Stomach smooth muscle (tissue), 2 donors: ENCODE results near the gene NMU.

Experiments
- H3K27ac ChIP-seq: one replicate; pipeline ENCODE4 v1.7.0; 2013; ENCODE audit warnings: mild to moderate bottlenecking, low read length, inconsistent platforms
- H3K27me3 ChIP-seq, 2 donors: one replicate each; pipeline ENCODE4 v1.7.0; 2013; ENCODE audit warnings: low read length in 2 of 2; ENCODE audit not compliant: insufficient read depth in 2 of 2, control insufficient read depth in 1 of 2
- H3K36me3 ChIP-seq, 2 donors: one replicate each; pipeline ENCODE4 v1.7.0; 2013; ENCODE audit warnings: low read length in 2 of 2; ENCODE audit not compliant: control insufficient read depth in 2 of 2, insufficient read depth in 2 of 2
- H3K4me1 ChIP-seq: one replicate; pipeline ENCODE4 v1.7.0; 2013; ENCODE audit warnings: low read length; ENCODE audit not compliant: control insufficient read depth, insufficient read depth
- H3K4me3 ChIP-seq, 2 donors: one replicate each; pipeline ENCODE4 v1.7.0; 2013; ENCODE audit warnings: low read length in 2 of 2
- H3K9ac ChIP-seq, 2 donors: one replicate each; pipeline ENCODE4 v1.7.0; 2013; ENCODE audit warnings: low read length in 2 of 2, mild to moderate bottlenecking in 1 of 2
- H3K9me3 ChIP-seq, 2 donors: one replicate each; pipeline ENCODE4 v1.7.0; 2013; ENCODE audit warnings: low read length in 2 of 2; ENCODE audit not compliant: control insufficient read depth in 2 of 2
- donor health status: healthy.
- donor health status: Pancreatic carcinoma.

NMU gene

DNA sequence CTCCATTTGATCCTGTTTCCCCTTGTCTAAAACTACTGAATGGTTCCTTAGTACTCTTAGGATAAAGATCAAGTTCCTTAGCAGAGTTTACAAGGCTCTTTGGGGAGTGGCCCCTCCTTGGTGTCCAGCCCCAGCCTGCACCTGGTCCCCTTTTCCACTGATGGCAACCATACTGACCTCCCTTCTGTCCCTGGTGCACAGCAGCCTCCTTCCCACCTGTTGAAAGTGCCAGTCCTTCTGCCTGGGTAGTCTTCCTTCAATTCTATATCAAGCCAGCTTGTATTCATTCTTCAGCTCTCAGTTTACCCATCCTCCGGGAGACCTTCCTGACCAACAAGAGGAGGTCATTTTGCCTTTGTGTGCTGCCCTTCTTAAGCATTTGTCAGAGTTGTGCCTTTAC, 30.4 kb upstream of the NMU start:
- no peaks in the 10 kb centered on the region for H3K9me3 ChIP-seq
- H3K27me3 ChIP-seq, result no peaks in the 10 kb centered on the region
- no peaks in the 10 kb centered on the region for H3K36me3 ChIP-seq
- no peak overlapping the region for H3K9ac ChIP-seq
- no peak overlapping the region for H3K27ac ChIP-seq
- no peak overlapping the region for H3K4me3 ChIP-seq
- no peaks in the 10 kb centered on the region for H3K4me1 ChIP-seq

DNA sequence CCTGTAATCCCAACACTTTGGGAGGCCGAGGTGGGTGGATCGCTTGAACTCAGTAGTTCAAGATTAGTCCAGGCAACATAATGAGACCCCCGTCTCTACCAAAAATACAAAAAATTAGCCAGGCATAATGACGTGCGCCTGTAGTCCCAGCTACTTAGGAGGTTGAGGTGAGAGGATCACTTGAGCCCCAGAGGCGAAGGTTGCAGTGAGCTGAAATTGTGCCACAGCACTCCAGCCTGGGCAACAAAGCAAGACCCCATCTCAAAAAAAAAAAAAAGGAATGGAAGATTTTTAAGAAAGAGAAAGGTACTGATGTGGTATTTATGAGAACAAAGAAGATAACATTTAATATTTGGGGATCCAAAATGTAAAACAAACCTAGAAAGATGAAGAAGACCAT, 27.0 kb upstream of the NMU start:
- no peaks in the 10 kb centered on the region for H3K27me3 ChIP-seq
- no peak overlapping the region for H3K4me3 ChIP-seq
- no peak overlapping the region for H3K27ac ChIP-seq
- no peaks in the 10 kb centered on the region for H3K9me3 ChIP-seq
- no peaks in the 10 kb centered on the region for H3K4me1 ChIP-seq
- H3K36me3 ChIP-seq, result no peaks in the 10 kb centered on the region
- H3K9ac ChIP-seq, result no peak overlapping the region

- H3K9ac ChIP-seq, result no peak overlapping the region
- H3K9me3 ChIP-seq, result no peaks in the 10 kb centered on the region
- H3K27me3 ChIP-seq, result no peaks in the 10 kb centered on the region
- no peaks in the 10 kb centered on the region for H3K36me3 ChIP-seq
- H3K4me1 ChIP-seq, result no peaks in the 10 kb centered on the region
- no peak overlapping the region for H3K4me3 ChIP-seq
- no peak overlapping the region for H3K27ac ChIP-seq
Observed at GRCh38 chr4:55661398-55662056, 25.4 kb upstream of the NMU start.

GRCh38 chr4:55658657-55659056, 22.6 kb upstream of the NMU start:
- no peaks in the 10 kb centered on the region for H3K36me3 ChIP-seq
- no peaks in the 10 kb centered on the region for H3K4me1 ChIP-seq
- H3K9ac ChIP-seq, result no peak overlapping the region
- H3K27ac ChIP-seq, result no peak overlapping the region
- H3K4me3 ChIP-seq, result no peak overlapping the region
- H3K9me3 ChIP-seq, result no peaks in the 10 kb centered on the region
- H3K27me3 ChIP-seq, result no peaks in the 10 kb centered on the region

GRCh38 chr4:55654131-55654530, 18.0 kb upstream of the NMU start:
- H3K27me3 ChIP-seq, result no peaks in the 10 kb centered on the region
- H3K27ac ChIP-seq, result no peak overlapping the region
- H3K9ac ChIP-seq, result no peak overlapping the region
- H3K4me1 ChIP-seq, result no peaks in the 10 kb centered on the region
- no peak overlapping the region for H3K4me3 ChIP-seq
- H3K36me3 ChIP-seq, result no peaks in the 10 kb centered on the region
- H3K9me3 ChIP-seq, result no peaks in the 10 kb centered on the region

- Histone ChIP-seq H3K9ac (no peak overlapping the region), H3K27me3 (no peaks in the 10 kb centered on the region), H3K4me3 (no peak overlapping the region), H3K36me3 (no peaks in the 10 kb centered on the region), H3K9me3 (no peaks in the 10 kb centered on the region), H3K4me1 (no peaks in the 10 kb centered on the region), H3K27ac (no peak overlapping the region)
Observed at GRCh38 chr4:55650483-55650882, 14.4 kb upstream of the NMU start.

DNA sequence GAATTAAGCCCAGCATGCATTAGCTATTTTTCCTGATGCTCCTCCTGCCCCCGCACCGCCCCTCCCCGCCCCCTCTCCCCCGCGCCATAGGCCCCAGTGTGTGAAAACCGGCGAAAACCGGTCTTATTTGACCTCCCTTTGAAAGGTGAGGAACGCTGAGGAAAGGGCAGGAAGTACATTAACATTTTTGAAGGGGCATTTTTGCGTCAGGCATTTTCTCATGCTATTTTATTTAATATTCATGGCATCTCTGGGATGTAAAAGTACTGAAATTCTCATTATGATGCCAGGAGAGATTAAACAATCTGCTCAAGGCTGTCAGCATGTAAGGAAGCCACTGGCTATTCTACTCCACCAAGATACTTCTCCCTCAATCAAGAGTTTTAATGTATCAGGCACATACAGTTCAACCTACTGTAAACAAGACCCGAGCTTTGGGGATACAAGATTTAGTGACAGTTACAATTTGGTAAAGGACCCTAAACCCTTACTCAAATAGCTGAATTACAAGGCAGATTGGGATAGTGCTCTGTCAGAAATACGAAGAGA, 1.2 kb upstream of the NMU start:
- H3K27me3 ChIP-seq, result peaks cover 20 to 41% of the 10 kb centered on the region in 2 donors
- H3K9me3 ChIP-seq, result no peaks in the 10 kb centered on the region

DNA sequence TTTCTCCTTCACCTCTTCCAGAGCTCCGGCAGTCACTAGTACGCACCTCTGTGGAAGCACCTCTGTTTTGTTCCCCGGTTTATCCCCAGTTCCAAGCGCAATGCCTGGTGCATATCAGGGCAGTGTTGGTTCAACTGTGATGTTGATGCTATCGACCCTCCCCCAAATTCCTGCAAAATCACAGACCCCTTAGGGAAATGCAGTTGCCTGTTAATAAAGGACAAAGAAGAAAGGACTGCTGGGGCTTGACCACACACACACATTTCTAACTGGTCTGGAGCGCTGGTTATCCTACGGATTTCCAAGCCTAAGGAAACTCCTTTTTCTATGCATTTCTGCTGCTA, 530 bp upstream of the NMU start:
- Histone ChIP-seq H3K27ac (no peak overlapping the region), H3K9ac (no peak overlapping the region), H3K27me3 (peaks cover 20 to 41% of the 10 kb centered on the region in 2 donors), H3K9me3 (no peaks in the 10 kb centered on the region), H3K4me1 (peaks cover 10% of the 10 kb centered on the region), H3K4me3 (peak overlapping the region; percentile 17 to 57), H3K36me3 (no peaks in the 10 kb centered on the region)

More for the DNA sequence above, 1.2 kb upstream of the NMU start:
- Histone ChIP-seq H3K4me3 (no peak overlapping the region), H3K4me1 (peaks cover 10% of the 10 kb centered on the region), H3K27ac (no peak overlapping the region), H3K36me3 (no peaks in the 10 kb centered on the region), H3K9ac (no peak overlapping the region)

DNA sequence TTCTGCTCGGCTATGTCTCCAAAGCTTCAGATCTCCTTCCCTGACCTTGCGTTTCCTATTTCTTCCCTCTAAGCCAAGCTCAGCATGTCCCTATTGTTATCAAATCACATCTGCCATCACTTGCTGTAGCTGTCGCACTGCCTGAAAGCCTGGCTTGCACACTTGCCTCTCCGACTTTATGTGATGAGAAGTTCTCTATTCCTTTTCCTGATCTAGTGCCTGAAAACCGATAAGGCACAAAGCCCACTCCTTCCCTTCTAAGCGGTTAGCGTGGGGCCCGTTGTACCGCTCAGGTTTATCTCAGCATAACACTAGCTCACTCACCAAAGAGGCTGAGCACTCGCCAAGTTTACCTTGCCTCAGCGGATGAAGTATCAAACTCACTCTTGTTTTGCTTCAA, 816 bp downstream of the NMU start:
- Histone ChIP-seq H3K4me1 (peaks cover 10% of the 10 kb centered on the region), H3K27me3 (peaks cover 20 to 41% of the 10 kb centered on the region in 2 donors), H3K36me3 (no peaks in the 10 kb centered on the region), H3K9ac (no peak overlapping the region), H3K4me3 (no peak overlapping the region), H3K9me3 (no peaks in the 10 kb centered on the region), H3K27ac (no peak overlapping the region)

DNA sequence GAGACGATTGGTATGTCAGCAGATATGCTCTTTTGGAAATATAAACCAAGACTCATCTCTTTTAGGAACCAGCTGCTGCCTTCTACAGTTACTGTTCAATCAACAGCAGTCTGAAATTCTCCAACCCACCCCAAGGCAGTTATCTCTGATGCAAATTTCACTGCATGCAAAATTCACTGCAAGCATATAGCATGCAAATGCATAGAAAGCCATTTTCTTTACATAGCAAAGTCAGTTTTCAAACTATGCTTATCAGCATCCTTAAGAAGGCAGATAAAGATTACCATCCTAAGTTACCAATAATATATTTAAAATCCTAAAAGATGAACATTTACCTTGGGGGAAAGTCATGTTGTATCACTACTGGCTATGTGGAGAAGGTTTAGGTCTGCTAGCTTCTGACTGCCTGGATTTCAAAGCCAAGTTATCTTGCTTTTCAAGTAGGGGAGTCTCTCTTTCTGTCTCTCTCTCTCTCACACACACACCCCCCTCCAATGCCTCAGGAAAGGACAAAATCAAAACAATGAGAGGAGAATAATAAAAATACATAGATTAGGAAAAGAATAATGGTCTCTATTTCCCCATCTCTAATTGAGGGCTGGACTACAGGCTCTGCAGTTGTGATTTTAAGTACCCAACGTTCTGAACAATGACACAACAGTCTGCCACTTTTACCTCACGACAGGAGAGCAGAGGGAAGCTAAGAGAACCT, 1.5 kb downstream of the NMU start:
- Histone ChIP-seq H3K4me3 (no peak overlapping the region), H3K27me3 (peaks cover 20 to 41% of the 10 kb centered on the region in 2 donors), H3K27ac (no peak overlapping the region), H3K9me3 (no peaks in the 10 kb centered on the region), H3K9ac (no peak overlapping the region), H3K36me3 (no peaks in the 10 kb centered on the region), H3K4me1 (peaks cover 10% of the 10 kb centered on the region)

- peaks cover 20 to 38% of the 10 kb centered on the region in 2 donors for H3K27me3 ChIP-seq
- H3K27ac ChIP-seq, result no peak overlapping the region
Observed at GRCh38 chr4:55633903-55634302, 2.2 kb downstream of the NMU start.

More at GRCh38 chr4:55633903-55634302, 2.2 kb downstream of the NMU start:
- Histone ChIP-seq H3K4me1 (peaks cover 10% of the 10 kb centered on the region), H3K36me3 (no peaks in the 10 kb centered on the region), H3K4me3 (no peak overlapping the region), H3K9me3 (no peaks in the 10 kb centered on the region), H3K9ac (no peak overlapping the region)
